Endothelial cell of umbilical vein (primary cell): ENCODE results near the gene CES4A. TPM values are rescaled to one million over a fixed set of nuclear protein-coding genes. Genes with fewer than 3 reads are reported as not detected.

Experiments
- BruUV-seq: library from RNA; stranded (reverse); fragments of 400-500 nt; replicated peaks from 2 replicates; lab custom pipeline; 2021; lab: Mats Ljungman, UMichigan
- CTCF ChIA-PET: fragments of 300-600, 350-600 bp; sonication (Branson Sonifier 250); formaldehyde crosslinking; loops from one replicate; lab custom pipeline; 2021; ENCODE audit warnings: antibody characterized with exemption, inconsistent platforms; lab: Charles Lee
- POLR2A ChIA-PET: fragments of 300-600, 350-600 bp; sonication (Branson Sonifier 250); formaldehyde crosslinking; loops from one replicate; lab custom pipeline; 2021; ENCODE audit warnings: antibody characterized with exemption, inconsistent platforms; lab: Charles Lee
- DNase-seq: peaks from one replicate; pipeline ENCODE4 v3.0.0-alpha.2; 2011; ENCODE audit warnings: low read depth, low spot score
- FAIRE-seq: peaks from 2 replicates; lab custom pipeline; 2011; peaks lifted over from hg19 to GRCh38; lab: Jason Lieb, UNC
- H2AFZ ChIP-seq: 2 replicates; pipeline ENCODE4 v1.6.0; 2012; ENCODE audit warnings: low read depth, low read length, control low read depth, inconsistent platforms
- H3K27ac ChIP-seq: 2 replicates; pipeline ENCODE4 v1.5.1; 2011; ENCODE audit warnings: low read depth, mild to moderate bottlenecking, control low read depth, low read length, moderate library complexity; ENCODE audit not compliant: insufficient read depth
- H3K27me3 ChIP-seq, 2 experiments: 2 replicates each; pipeline versions ENCODE4 v1.6.0 to v1.6.1; 2011; ENCODE audit warnings: low read length in 2 of 2, mixed read lengths in 1 of 2; ENCODE audit not compliant: control insufficient read depth in 2 of 2, insufficient read depth in 2 of 2
- H3K36me3 ChIP-seq, 2 experiments: 2 replicates in 1 of 2; 3 replicates in 1 of 2; pipeline ENCODE4 v1.5.1; 2011; ENCODE audit warnings: low read length in 2 of 2, mild to moderate bottlenecking in 1 of 2, moderate library complexity in 1 of 2; ENCODE audit not compliant: control insufficient read depth in 2 of 2, insufficient read depth in 2 of 2; ENCODE audit errors: extremely low read depth in 1 of 2
- H3K4me1 ChIP-seq: 3 replicates; pipeline ENCODE4 v1.5.1; 2011; ENCODE audit warnings: mild to moderate bottlenecking, low read length; ENCODE audit not compliant: control insufficient read depth, insufficient read depth; ENCODE audit errors: extremely low read depth
- H3K4me2 ChIP-seq: 2 replicates; pipeline ENCODE4 v1.6.1; 2011; ENCODE audit warnings: low read length, control low read depth, mixed read lengths; ENCODE audit not compliant: insufficient read depth
- H3K4me3 ChIP-seq, 3 experiments: fragments of 200-600 bp in 1 of 3; sonication (generic), shearing (Covaris generic) in 1 of 3; replicated peaks in 1 of 3; 2 replicates each; pipeline ENCODE4 v1.5.1; 2011 to 2016; ENCODE audit warnings: control low read depth in 3 of 3, low read length in 3 of 3, mild to moderate bottlenecking in 2 of 3, inconsistent platforms in 1 of 3, low read depth in 1 of 3, moderate library complexity in 1 of 3; ENCODE audit not compliant: insufficient read depth in 1 of 3
- H3K79me2 ChIP-seq: 2 replicates; pipeline ENCODE4 v1.6.0; 2012; ENCODE audit warnings: low read length, inconsistent platforms; ENCODE audit not compliant: control insufficient read depth, insufficient read depth
- H3K9ac ChIP-seq: replicated peaks from 2 replicates; pipeline ENCODE3; 2011; ENCODE audit warnings: low read length, control low read depth; ENCODE audit not compliant: insufficient read depth; ENCODE audit errors: extremely low read depth
- H3K9me1 ChIP-seq: replicated peaks from 3 replicates; pipeline ENCODE4 v1.6.0; 2011; ENCODE audit warnings: mild to moderate bottlenecking, low read length; ENCODE audit not compliant: control insufficient read depth, insufficient read depth; ENCODE audit errors: extremely low read depth
- H3K9me3 ChIP-seq: replicated peaks from 2 replicates; pipeline ENCODE4 v1.5.1; 2012; ENCODE audit warnings: low read length, inconsistent platforms; ENCODE audit not compliant: control insufficient read depth, insufficient read depth
- H4K20me1 ChIP-seq: replicated peaks from 2 replicates; pipeline ENCODE3; 2011; ENCODE audit warnings: mild to moderate bottlenecking, low read length; ENCODE audit not compliant: control insufficient read depth, insufficient read depth; ENCODE audit errors: extremely low read depth
- CTCF ChIP-seq, 2 donors: IDR thresholded peaks; 1 replicate in 1 of 2; 2 replicates in 1 of 2; pipeline ENCODE4 v1.5.1; 2011; ENCODE audit warnings: low read length in 2 of 2, mild to moderate bottlenecking in 2 of 2, moderate library complexity in 2 of 2, control low read depth in 1 of 2, inconsistent platforms in 1 of 2, low read depth in 1 of 2; ENCODE audit not compliant: insufficient read depth in 1 of 2; ENCODE audit errors: extremely low read depth in 1 of 2
- EZH2 ChIP-seq: IDR thresholded peaks from 2 replicates; pipeline ENCODE4 v1.6.1; 2012; ENCODE audit warnings: borderline replicate concordance, low read depth, mild to moderate bottlenecking, moderate library complexity, low read length, inconsistent platforms; ENCODE audit not compliant: severe bottlenecking
- FOS ChIP-seq: IDR thresholded peaks from 2 replicates; pipeline ENCODE4 v1.6.1; 2011; ENCODE audit warnings: mild to moderate bottlenecking, low read length, moderate library complexity, borderline replicate concordance; ENCODE audit not compliant: insufficient read depth
- GATA2 ChIP-seq: IDR thresholded peaks from 2 replicates; pipeline ENCODE4 v1.7.0; 2011; ENCODE audit warnings: low read depth, mild to moderate bottlenecking, moderate library complexity, mixed read lengths, low read length; ENCODE audit not compliant: insufficient read length, insufficient read depth
- JUN ChIP-seq: IDR thresholded peaks from 2 replicates; pipeline ENCODE4 v1.6.1; 2011; ENCODE audit warnings: borderline replicate concordance, low read depth; ENCODE audit not compliant: insufficient read length, insufficient read depth
- MYC ChIP-seq: IDR thresholded peaks from one replicate; pipeline ENCODE4 v1.6.1; 2011; ENCODE audit warnings: mild to moderate bottlenecking, low read depth, low read length
- dilution Hi-C: fragments of 300-500 bp; cut with MboI; formaldehyde crosslinking; loops from one replicate; pipeline ENCODE4 v1.15.0; 2019; ENCODE audit warnings: low sequenced_read_pairs; ENCODE audit not compliant: extremely low pct_ligation_motif_present
- intact Hi-C: fragments of 100-400 bp; cut with micrococcal nuclease; formaldehyde crosslinking; loops from one replicate; pipeline ENCODE4 v1.10.0; 2022
- polyA plus RNA-seq, 4 experiments: library from polyadenylated mRNA; depleted of rRNA in 3 of 4; stranded (reverse) in 3 of 4; unstranded in 1 of 4; fragments of >200 nt; gene quantifications; 2 replicates each; pipeline versions ENCODE4 v1.2.1 to v1.2.3, GENCODE V29; 2011 to 2012; ENCODE audit warnings: missing spikeins in 1 of 4
- total RNA-seq: library from RNA; stranded (reverse); gene quantifications from 2 replicates; pipeline ENCODE4 v1.2.3, GENCODE V29; 2021
- TF ChIP-seq, protein P1 (sequence below): IDR thresholded peaks from 2 replicates; pipeline ENCODE4 v1.6.1; 2011; ENCODE audit not compliant: insufficient read depth, insufficient read length

CES4A gene
- total and polyA plus RNA-seq, 2 donors (not counting 3 experiments of a cell fraction or from before 2014, with no cell fraction given), result 5.4 to 13.3 TPM

GRCh38 chr16:66986559-66986958 is 1.8 kb upstream of the CES4A start:
- POLR2A ChIA-PET, result no interaction called here
- H3K9me1 ChIP-seq, result no peaks in the 10 kb centered on the region
- H3K27me3 ChIP-seq, result no peaks in the 10 kb centered on the region
- FAIRE-seq (no peak), DNase-seq (no peak)
- no peaks in the 10 kb centered on the region for H3K4me1 ChIP-seq
- no peak overlapping the region for H2AFZ ChIP-seq
- intact Hi-C loops (no loop called here), dilution Hi-C loops (no loop called here)
- H3K36me3 ChIP-seq, result no peaks in the 10 kb centered on the region
- TF ChIP-seq MYC (no peak), EZH2 (no peak), FOS (no peak), CTCF (IDR thresholded peaks at IDR 0.05; ENCODE audit: extremely low read depth in 1 of 2, insufficient read depth in 1 of 2, low read depth in 1 of 2, low read length in 2 of 2) (no peak), GATA2 (no peak), JUN (no peak)
- TF ChIP-seq, protein P1, sequence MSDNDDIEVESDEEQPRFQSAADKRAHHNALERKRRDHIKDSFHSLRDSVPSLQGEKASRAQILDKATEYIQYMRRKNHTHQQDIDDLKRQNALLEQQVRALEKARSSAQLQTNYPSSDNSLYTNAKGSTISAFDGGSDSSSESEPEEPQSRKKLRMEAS, result no peak
- H3K27ac ChIP-seq, result no peak overlapping the region
- CTCF ChIA-PET, result interaction anchor here (1.4 kb wide), 2 partner anchors 31 to 169 kb away, joined by 4 to 7 read pairs; no protein-coding TSS in a partner anchor
- no TSS peak for BruUV-seq
- H3K9me3 ChIP-seq, result no peaks in the 10 kb centered on the region
- no peaks in the 10 kb centered on the region for H4K20me1 ChIP-seq
- no peak overlapping the region for H3K4me3 ChIP-seq
- H3K79me2 ChIP-seq, result no peaks in the 10 kb centered on the region
- no peak overlapping the region for H3K9ac ChIP-seq
- H3K4me2 ChIP-seq, result no peak overlapping the region
